Measurements from ENCODE around the gene FKBP2.
A peak's percentile ranks its signal among the peaks of the same experiment; 100 is the strongest.

Gene FKBP2

GRCh38 chr11:64219755-64220154 lies 21.1 kb upstream of the FKBP2 start:
- no peak for DNase-seq (ENCODE audit: low spot score)

- DNase-seq (ENCODE audit: low spot score): no peak
Measured at GRCh38 chr11:64220271-64220670, 20.6 kb upstream of the FKBP2 start.

GRCh38 chr11:64220798-64221197 lies 20.1 kb upstream of the FKBP2 start:
- DNase-seq (ENCODE audit: low spot score): no peak

- no peak for DNase-seq (ENCODE audit: low spot score)
Measured at GRCh38 chr11:64222651-64223000, 18.3 kb upstream of the FKBP2 start.

GRCh38 chr11:64223001-64223651 lies 17.8 kb upstream of the FKBP2 start:
- DNase-seq (ENCODE audit: low spot score): no peak

GRCh38 chr11:64224151-64224890 lies 16.6 kb upstream of the FKBP2 start:
- DNase-seq (ENCODE audit: low spot score): no peak

- no peak for DNase-seq (ENCODE audit: low spot score)
Measured at GRCh38 chr11:64224891-64225607, 15.8 kb upstream of the FKBP2 start.

- DNase-seq (ENCODE audit: low spot score): peak; percentile 96
Measured at GRCh38 chr11:64225608-64226506, 15.0 kb upstream of the FKBP2 start, which contains the start of the genes NUDT22 and TRPT1. Gene NUDT22 (plus strand): TSS chr11:64226274. CDS start chr11:64226653, 379 bp downstream. Gene TRPT1 (minus strand): TSS chr11:64226186. CDS start chr11:64225860, 326 bp downstream.

- DNase-seq (ENCODE audit: low spot score): peak; percentile 46
Measured at GRCh38 chr11:64226507-64227051, 14.3 kb upstream of the FKBP2 start.

- DNase-seq (ENCODE audit: low spot score): no peak
Measured at GRCh38 chr11:64227405-64227956, 13.4 kb upstream of the FKBP2 start.

- no peak for DNase-seq (ENCODE audit: low spot score)
Measured at GRCh38 chr11:64229090-64229743, 11.7 kb upstream of the FKBP2 start.

GRCh38 chr11:64229744-64230170 lies 11.1 kb upstream of the FKBP2 start:
- no peak for DNase-seq (ENCODE audit: low spot score)

GRCh38 chr11:64230171-64230984 lies 10.5 kb upstream of the FKBP2 start, which contains the start of gene DNAJC4:
Gene DNAJC4 (plus strand): TSS chr11:64230548. CDS start chr11:64230855, 307 bp downstream.
- DNase-seq (ENCODE audit: low spot score): peak; percentile 86

GRCh38 chr11:64230985-64231365 lies 9.9 kb upstream of the FKBP2 start:
- no peak for DNase-seq (ENCODE audit: low spot score)

- no peak for DNase-seq (ENCODE audit: low spot score)
Measured at GRCh38 chr11:64231546-64231945, 9.3 kb upstream of the FKBP2 start.

- DNase-seq (ENCODE audit: low spot score): no peak
Measured at GRCh38 chr11:64232182-64232966, 8.5 kb upstream of the FKBP2 start.

- no peak for DNase-seq (ENCODE audit: low spot score)
Measured at GRCh38 chr11:64232967-64233315, 8.0 kb upstream of the FKBP2 start.

GRCh38 chr11:64233913-64234586 lies 6.8 kb upstream of the FKBP2 start, which contains the start of gene VEGFB:
Gene VEGFB (plus strand): TSS chr11:64234584. CDS start chr11:64234834, 250 bp downstream.
- DNase-seq (ENCODE audit: low spot score): peak; percentile 84

Data from AG08396 (cell line).